ENCODE measurements around the gene NELFCD. TPM values are rescaled to one million over a fixed set of nuclear protein-coding genes. Genes with fewer than 3 reads are reported as not detected.

NELFCD gene
- polyA plus RNA-seq, 1 donor (not counting 4 experiments of a cell fraction or from before 2014, with no cell fraction given): 68.5 TPM

GRCh38 chr20:58986286-58986967, 5.4 kb downstream of the NELFCD start:
- Histone ChIP-seq H4K20me1 (ENCODE audit: control insufficient read depth, extremely low read depth, insufficient read depth, low read length) (peaks cover 5% of the 10 kb centered on the region), H3K27ac (ENCODE audit: control insufficient read depth, insufficient read depth, low read length) (no peak overlapping the region), H2AFZ (ENCODE audit: control insufficient read depth, low read length) (no peak overlapping the region), H3K4me1 (ENCODE audit: control insufficient read depth, extremely low read depth, insufficient read depth, low read length) (peaks cover 6% of the 10 kb centered on the region), H3K9me1 (ENCODE audit: control insufficient read depth, extremely low read depth, insufficient read depth, low read length) (no peaks in the 10 kb centered on the region), H3K79me2 (ENCODE audit: control insufficient read depth, insufficient read depth, low read length) (peaks cover 45% of the 10 kb centered on the region), H3K9me3 (ENCODE audit: control insufficient read depth, low read depth, low read length) (no peaks in the 10 kb centered on the region), H3K36me3 (ENCODE audit: control insufficient read depth in 2 of 2, extremely low read depth in 1 of 2, insufficient read depth in 2 of 2, low read length in 2 of 2) (peaks cover 26 to 45% of the 10 kb centered on the region in 2 experiments), H3K4me2 (ENCODE audit: control insufficient read depth, extremely low read depth, insufficient read depth, low read depth, low read length) (no peak overlapping the region), H3K27me3 (ENCODE audit: control insufficient read depth, extremely low read depth, insufficient read depth, low read length) (no peaks in the 10 kb centered on the region), H3K4me3 (ENCODE audit: control insufficient read depth in 2 of 3, extremely low read depth in 1 of 3, insufficient read depth in 2 of 3, low read depth in 1 of 3, low read length in 3 of 3) (no peak overlapping the region), H3K9ac (ENCODE audit: control insufficient read depth, extremely low read depth, insufficient read depth, low read length) (no peak overlapping the region)
- FAIRE-seq (no peak), DNase-seq (ENCODE audit: low read depth, low spot score) (no peak)
- TF ChIP-seq EZH2 (IDR thresholded peaks at IDR 0.05; ENCODE audit: low read length) (no peak), CTCF (optimal IDR thresholded peaks at IDR 0.05 in 1 of 3, IDR thresholded peaks at IDR 0.05 in 1 of 3, conservative IDR thresholded peaks at IDR 0.05 in 1 of 3; ENCODE audit: extremely low read depth in 1 of 3, insufficient read depth in 2 of 3, low read length in 3 of 3) (no peak)
- dilution Hi-C loops (cut with MboI; ENCODE audit: extremely low pct_ligation_motif_present, low sequenced_read_pairs): no loop called here

GRCh38 chr20:58986968-58987517, 6.0 kb downstream of the NELFCD start:
- Histone ChIP-seq H4K20me1 (ENCODE audit: control insufficient read depth, extremely low read depth, insufficient read depth, low read length) (peaks cover 5% of the 10 kb centered on the region), H3K9me1 (ENCODE audit: control insufficient read depth, extremely low read depth, insufficient read depth, low read length) (no peaks in the 10 kb centered on the region), H3K4me3 (ENCODE audit: control insufficient read depth in 2 of 3, extremely low read depth in 1 of 3, insufficient read depth in 2 of 3, low read depth in 1 of 3, low read length in 3 of 3) (no peak overlapping the region), H3K4me1 (ENCODE audit: control insufficient read depth, extremely low read depth, insufficient read depth, low read length) (peaks cover 6% of the 10 kb centered on the region), H2AFZ (ENCODE audit: control insufficient read depth, low read length) (no peak overlapping the region), H3K27me3 (ENCODE audit: control insufficient read depth, extremely low read depth, insufficient read depth, low read length) (no peaks in the 10 kb centered on the region), H3K9ac (ENCODE audit: control insufficient read depth, extremely low read depth, insufficient read depth, low read length) (no peak overlapping the region), H3K36me3 (ENCODE audit: control insufficient read depth in 2 of 2, extremely low read depth in 1 of 2, insufficient read depth in 2 of 2, low read length in 2 of 2) (peaks cover 26 to 45% of the 10 kb centered on the region in 2 experiments), H3K27ac (ENCODE audit: control insufficient read depth, insufficient read depth, low read length) (no peak overlapping the region), H3K4me2 (ENCODE audit: control insufficient read depth, extremely low read depth, insufficient read depth, low read depth, low read length) (no peak overlapping the region), H3K79me2 (ENCODE audit: control insufficient read depth, insufficient read depth, low read length) (peaks cover 39% of the 10 kb centered on the region), H3K9me3 (ENCODE audit: control insufficient read depth, low read depth, low read length) (no peaks in the 10 kb centered on the region)
- TF ChIP-seq CTCF (optimal IDR thresholded peaks at IDR 0.05 in 1 of 3, IDR thresholded peaks at IDR 0.05 in 1 of 3, conservative IDR thresholded peaks at IDR 0.05 in 1 of 3; ENCODE audit: extremely low read depth in 1 of 3, insufficient read depth in 2 of 3, low read length in 3 of 3) (no peak), EZH2 (IDR thresholded peaks at IDR 0.05; ENCODE audit: low read length) (no peak)
- DNase-seq (ENCODE audit: low read depth, low spot score) (no peak), FAIRE-seq (no peak)
- dilution Hi-C loops (cut with MboI; ENCODE audit: extremely low pct_ligation_motif_present, low sequenced_read_pairs): no loop called here

Data from keratinocyte (primary cell).